Fibroblast of pulmonary artery (primary cell): ENCODE measurements around the gene TMEM247.

Experiments used
- DNase-seq: peaks from one replicate; pipeline ENCODE4 v3.0.0-alpha.2; 2010; ENCODE audit warnings: low read depth
- H3K4me3 ChIP-seq: replicated peaks from 2 replicates; pipeline ENCODE4 v1.5.1; 2011; ENCODE audit warnings: low read depth, mild to moderate bottlenecking, control low read depth, low read length, moderate library complexity
- CTCF ChIP-seq: IDR thresholded peaks from 2 replicates; pipeline ENCODE4 v1.5.1; 2011; ENCODE audit warnings: mild to moderate bottlenecking, control low read depth, low read length, inconsistent platforms; ENCODE audit errors: missing control alignments

TMEM247 gene

GRCh38 chr2:46494596-46494995 lies 15.2 kb downstream of the TMEM247 start:
- TF ChIP-seq CTCF, result no peak
- H3K4me3 ChIP-seq, result no peak overlapping the region
- DNase-seq, result no peak

DNA sequence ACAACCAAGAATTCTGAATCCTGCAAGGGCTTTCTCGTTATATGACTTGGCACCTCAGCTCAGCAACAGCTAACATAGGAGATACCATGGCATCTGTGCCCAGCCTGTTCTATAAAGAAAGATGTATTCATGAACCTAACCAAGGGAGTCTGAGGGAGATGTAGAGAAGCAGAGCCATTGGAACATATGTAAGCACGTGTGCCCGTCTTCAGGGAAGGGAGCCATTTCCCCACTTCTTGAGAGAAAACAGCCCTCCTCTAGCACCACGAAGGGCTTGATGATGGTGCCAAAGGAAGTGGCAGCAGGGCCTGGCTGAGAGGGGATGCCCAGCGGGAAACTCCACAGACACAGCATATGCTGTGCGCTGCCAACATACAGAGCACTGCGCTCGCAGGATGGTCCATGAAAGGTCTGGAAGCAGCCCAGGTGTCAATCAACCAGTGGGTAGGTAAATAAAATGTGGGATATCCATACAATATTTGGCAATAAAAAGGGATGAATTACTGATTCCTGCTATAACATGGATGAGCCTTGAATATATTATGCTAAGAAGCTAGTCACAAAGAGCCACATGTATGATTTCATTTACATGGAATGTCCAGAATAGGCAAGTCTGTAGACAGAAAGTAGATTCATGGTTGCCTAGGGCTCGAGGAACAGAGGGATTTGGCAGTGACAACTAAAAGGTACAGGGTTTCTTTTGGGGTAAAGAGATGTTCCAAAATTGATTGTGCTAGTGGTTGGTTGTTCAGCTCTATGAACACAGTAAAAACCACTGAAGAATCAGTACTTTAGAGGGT lies 16.1 kb downstream of the TMEM247 start:
- no peak for TF ChIP-seq CTCF
- no peak overlapping the region for H3K4me3 ChIP-seq
- DNase-seq, result no peak

DNA sequence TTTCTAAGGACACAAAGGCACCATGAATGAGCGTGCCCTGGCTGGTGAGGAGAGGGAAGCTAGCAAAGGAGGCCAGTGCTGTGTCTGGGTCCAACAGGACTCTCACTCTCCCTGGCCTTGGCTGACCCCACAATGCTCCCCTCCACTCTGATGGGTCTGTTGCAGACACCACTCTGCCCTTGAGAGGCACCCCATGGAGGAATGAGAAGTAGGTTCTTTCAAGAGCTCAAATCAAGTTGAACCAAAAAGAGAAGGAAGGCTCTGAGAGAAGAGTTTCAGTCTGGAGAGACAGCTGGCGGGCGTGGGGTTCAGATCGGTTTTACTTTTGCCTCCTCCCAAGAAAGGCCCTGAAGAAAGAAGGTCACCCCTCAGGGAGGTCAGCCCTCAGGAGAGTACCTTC lies 18.4 kb downstream of the TMEM247 start:
- DNase-seq, result no peak
- H3K4me3 ChIP-seq, result no peak overlapping the region
- TF ChIP-seq CTCF, result no peak

DNA sequence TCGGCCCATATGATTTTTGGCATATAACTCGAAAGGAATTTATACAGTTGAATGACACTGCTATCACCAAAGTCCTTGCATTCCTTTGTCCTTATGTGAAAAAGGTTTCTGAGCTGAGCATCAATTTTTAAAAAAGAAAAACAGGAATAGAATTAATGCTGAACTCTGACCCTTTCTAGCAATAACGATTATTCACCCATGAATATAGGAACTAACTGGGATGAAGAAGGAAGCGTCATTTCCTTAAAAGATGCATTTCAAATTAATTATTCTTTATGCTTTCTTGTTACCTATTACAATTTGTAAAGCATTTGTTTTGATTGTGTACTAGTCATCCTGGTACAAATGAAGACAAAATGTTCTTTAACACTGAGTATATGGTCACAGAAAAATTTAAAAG lies 19.3 kb downstream of the TMEM247 start:
- TF ChIP-seq CTCF, result no peak
- H3K4me3 ChIP-seq, result no peak overlapping the region
- DNase-seq, result no peak

DNA sequence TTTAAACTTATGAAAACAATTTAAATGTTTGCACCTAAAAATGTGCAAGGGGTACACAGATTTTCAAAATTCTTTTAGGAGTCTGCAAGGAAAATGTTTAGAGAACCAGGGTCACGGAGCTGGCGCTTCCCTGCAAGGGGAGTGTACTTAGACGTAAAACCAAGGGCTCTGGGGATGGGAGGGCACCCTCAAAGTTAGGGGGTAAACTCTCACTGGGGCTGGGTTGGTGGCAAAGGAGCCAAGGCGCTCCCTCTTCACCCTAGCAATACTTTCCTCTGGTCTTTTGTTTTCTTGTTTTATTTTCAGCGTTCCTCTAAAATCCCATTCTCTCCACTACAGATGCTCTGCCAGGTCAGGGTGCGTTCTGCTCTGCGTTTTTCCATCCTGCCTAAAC lies 20.0 kb downstream of the TMEM247 start:
- no peak for TF ChIP-seq CTCF
- no peak for DNase-seq
- peak overlapping the region; percentile 66 for H3K4me3 ChIP-seq

DNA sequence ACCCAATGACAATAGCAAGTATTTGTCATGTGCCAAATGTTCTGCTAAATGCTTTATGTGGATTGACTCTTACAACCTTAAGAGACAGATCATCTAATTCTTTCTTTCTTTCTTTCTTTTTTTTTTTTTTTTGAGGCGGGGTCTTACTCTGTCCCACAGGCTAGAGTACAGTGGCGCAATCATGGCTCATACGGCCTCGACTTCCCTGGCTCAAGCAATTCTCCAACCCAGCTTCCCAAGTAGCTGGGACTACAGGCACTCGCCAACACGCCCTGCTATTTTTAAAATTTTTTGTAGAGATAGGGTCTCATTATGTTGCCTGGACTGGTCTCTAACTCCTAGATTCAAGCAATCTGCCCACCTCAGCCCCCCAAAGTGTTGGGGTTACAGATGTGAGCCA lies 21.4 kb downstream of the TMEM247 start:
- no peak overlapping the region for H3K4me3 ChIP-seq
- TF ChIP-seq CTCF, result no peak
- DNase-seq, result no peak

DNA sequence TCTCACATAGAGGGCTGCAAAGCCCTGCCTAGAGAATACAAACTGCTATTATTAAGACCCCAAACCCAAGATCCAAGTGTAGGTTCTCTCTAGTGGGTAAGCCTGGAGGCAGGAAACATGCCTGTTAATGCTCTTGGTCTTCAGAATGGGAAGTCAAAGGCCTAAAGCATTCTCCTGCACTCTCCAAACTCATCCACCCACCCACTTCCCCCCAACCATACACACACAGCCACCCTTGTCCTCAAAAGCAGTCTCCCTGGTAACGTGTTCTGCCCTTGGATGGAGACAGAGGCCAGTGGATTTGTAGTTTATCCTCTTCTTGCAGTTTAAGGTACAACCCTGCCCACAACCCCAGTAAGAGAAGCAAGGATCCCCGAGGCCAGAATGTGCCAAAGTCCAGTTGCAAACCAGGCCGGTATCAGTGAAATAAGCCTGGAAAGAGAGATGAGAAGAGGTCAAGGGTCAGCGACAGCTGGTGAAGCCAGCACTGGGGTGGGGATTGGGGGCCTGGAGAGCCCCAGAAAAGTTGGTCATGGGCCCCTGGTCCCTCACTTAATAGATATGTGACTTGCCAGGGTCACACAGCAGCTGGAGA lies 23.0 kb downstream of the TMEM247 start:
- no peak overlapping the region for H3K4me3 ChIP-seq
- TF ChIP-seq CTCF, result no peak
- no peak for DNase-seq
